Umbilical cord (tissue), 1 donor: ENCODE measurements around the gene SLC26A1. TPM values are rescaled to one million over a fixed set of nuclear protein-coding genes. Genes with fewer than 3 reads are reported as not detected.

ENCODE experiments used
- total RNA-seq: library from RNA; depleted of rRNA; stranded (reverse); fragments of >200 nt; gene quantifications from one replicate; pipeline ENCODE4 v1.2.3, GENCODE V29; 2014; ENCODE audit warnings: low replicate concordance; ENCODE audit not compliant: insufficient read depth

The SLC26A1 gene
- total RNA-seq, 1 donor from 2014 or later: not detected

Other genes starting within 250 kb of the SLC26A1 start
- not detected for gene CPLX1, start 167.3 kb downstream of the SLC26A1 start, total RNA-seq
- gene GAK, start 61.1 kb downstream of the SLC26A1 start, total RNA-seq: 51.5 TPM
- 39.7 TPM for gene TMEM175, start 60.9 kb downstream of the SLC26A1 start, total RNA-seq
- 5.3 TPM for gene DGKQ, start 19.8 kb downstream of the SLC26A1 start, total RNA-seq
- gene IDUA, start 6.4 kb downstream of the SLC26A1 start, total RNA-seq: 3.4 TPM
- gene FGFRL1, start 18.2 kb upstream of the SLC26A1 start, total RNA-seq: 16.4 TPM
- 9.1 TPM for gene RNF212, start 120.2 kb upstream of the SLC26A1 start, total RNA-seq
- 84.3 TPM for gene SPON2, start 179.2 kb upstream of the SLC26A1 start, total RNA-seq